ENCODE measurements around the gene TRIM61.
"Not testable (repeated sequence)": the region's sequence is repeated elsewhere in the genome, so short reads cannot be mapped to it uniquely, and the experiment has no call there.

TRIM61 gene
- 2.0 to 4.6 (median 2.8) reads per million in 4 experiments for total RNA-seq

DNA sequence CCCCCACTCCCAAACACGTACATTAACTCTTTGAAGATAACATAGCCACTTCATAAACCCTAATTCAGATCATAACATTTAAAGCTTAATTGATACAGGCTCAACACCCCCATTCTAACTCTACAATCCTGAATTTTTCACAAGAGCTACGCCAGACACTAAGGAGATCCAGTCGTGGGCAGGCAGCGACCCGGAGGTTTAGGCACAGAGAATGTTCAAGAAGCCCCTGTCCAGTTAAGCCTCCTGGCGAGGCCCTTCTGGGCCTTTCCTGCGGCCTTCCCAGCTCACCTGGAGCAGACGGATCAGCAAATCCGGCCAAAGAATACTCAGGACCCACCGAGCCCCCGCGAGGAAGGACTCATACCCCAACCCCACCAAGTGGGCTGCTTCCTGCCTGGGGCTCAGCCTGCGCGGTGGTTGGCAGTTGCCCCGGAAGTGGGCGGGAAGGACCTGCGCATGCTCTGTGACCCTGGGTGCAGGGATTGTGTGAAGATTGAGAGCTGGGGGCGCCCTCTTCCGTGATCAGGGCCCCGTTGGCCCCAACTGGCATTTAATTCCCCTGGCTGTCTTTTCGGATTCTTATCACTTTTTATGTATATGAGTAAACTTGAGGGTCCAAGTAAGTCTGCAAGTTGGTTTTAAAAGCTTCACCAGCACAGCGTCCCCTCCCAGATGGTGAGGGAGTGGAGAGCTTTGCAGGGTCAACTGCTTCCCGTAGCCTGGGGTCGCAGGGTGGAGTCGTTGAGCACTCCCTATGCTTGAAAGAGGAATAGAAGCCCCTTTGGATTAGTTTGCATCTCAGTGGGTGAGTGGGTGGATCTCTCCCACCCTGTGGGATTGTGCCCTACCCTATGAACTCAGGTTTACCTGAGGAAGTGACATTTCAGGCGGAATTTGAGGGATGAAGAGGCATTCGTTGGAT, at the start of gene TRIM61:
TRIM61 (minus strand) TSS at position 415 of the 922 bp plus-strand sequence. CDS start 7,655 bp downstream, outside the sequence.
- DNase-seq = peak; percentile 6

DNA sequence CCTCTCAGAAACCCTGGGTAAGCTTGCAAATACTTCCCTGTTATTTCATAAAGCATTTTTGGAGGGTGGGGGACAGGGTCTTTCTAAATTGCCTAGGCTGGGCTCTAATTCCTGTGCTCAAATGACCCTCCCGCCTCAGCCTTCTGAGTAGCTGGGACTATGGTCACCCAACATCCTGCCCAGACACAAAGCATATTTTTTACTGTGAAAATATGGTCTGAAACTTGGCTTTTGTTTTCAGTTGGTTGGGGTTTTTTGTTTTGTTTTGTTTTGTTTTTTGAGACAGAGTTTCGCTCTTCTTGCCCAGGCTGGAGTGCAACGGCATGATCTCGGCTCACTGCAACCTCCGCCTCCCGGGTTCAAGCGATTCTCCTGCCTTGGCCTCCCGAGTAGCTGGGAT, 48.3 kb upstream of the TRIM61 start:
- not testable (repeated sequence) for DNase-seq

DNA sequence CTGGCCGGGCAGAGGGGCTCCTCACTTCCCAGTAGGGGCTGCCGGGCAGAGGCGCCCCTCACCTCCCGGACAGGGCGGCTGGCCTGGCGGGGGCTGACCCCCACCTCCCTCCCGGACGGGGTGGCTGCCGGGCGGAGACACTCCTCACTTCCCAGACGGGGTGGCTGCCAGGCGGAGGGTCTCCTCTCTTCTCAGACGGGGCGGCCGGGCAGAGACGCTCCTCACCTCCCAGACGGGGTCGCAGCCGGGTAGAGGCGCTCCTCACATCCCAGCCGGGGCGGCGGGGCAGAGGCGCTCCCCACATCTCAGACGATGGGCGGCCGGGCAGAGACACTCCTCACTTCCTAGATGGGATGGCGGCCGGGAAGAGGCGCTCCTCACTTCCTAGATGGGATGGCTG, 42.5 kb upstream of the TRIM61 start:
- DNase-seq = not testable (repeated sequence)

DNA sequence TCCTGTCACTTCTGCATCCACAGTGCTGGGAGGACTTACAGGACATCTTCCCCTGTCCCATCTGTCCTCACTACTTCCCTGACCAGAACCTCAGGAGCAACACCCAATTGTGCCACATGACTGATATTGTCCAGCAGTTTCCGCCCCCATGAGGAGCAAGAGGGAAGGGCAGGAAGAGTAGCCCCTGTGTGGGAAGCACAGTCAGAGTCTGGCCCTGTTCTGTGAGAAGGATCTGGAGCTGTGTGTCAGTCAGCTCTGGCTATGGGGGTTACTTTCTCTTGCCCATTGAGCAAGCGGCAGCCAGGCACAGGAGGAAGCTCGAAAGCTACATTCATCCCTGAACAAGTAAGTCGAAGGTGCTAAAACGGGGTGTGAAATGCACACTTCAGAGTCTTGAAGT, 39.5 kb upstream of the TRIM61 start:
- DNase-seq = no peak

DNA sequence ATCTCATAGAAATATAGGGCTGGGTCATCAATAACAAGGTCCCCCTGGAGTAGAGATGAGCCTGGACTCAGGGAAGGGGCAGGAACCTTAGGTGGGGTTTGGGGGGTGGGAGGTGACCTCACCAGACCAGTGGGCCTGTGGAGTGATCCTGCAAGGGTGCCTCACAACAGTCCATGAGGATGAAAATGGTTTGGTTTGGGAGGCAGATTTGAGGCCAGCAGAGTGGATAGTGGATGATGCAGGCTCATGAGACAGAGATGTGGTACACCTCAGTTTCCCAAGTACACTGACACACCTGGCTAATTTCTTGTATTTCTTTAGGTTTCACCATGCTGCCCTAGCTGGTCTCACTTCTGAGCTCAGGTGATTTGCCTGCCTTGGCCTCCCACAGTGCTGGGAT, 36.2 kb upstream of the TRIM61 start:
- DNase-seq = no peak

DNA sequence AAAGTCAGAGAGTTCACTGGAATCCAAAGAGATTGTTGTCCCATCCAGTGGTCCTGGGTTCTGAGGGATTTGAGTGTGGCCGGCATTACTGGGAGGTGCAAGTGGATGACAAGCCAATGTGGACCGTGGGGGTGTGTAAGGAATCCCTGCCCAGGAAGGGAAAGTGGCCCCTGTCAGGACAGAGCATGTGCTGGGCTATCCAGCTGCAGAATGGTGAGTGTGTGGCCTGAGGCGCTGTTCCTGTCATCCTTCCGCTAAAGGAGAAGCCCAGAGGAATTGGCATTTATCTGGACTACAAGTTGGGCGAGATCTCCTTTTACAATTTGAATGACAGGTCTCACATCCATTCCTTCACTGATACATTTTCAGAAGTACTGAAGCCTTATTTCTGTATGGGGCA, 33.9 kb upstream of the TRIM61 start:
- DNase-seq = no peak

DNA sequence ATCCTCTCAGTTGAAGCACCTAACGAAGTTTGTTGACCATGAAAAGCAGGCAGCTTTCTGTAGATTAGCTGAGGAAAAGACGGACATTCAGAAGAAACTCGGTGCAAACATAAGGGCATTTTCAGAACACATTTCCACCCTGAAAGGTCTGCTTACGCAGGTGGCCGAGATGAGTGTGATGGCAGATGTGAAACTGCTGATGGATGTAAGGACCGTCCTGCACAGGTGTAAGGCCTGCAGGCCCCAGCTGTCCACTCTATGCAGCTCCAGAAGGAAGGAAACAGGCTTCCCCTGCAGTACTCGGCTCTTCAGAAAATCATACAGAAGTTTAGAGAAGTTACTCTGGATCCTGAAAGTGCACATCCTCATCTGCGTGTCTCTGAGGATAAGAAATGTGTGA, 33.5 kb upstream of the TRIM61 start:
- DNase-seq = no peak

DNA sequence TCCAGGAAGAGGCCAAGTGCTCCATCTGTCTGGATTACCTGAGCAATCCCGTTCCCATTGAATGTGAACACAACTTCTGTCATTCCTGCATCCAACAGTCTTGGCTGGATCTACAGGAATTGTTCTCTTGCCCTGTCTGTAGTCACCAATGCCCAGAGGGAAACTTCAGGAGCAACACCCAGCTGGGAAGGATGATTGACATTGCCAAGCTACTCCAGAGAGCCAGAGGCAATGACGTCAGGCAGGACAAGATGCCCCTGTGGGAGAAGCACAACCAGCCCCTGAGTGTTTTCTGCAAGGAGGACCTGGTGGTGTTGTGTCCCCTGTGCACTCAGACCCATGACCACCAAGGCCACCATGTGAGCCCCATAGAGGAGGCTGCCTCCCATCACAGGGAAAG, 33.0 kb upstream of the TRIM61 start:
- no peak for DNase-seq

DNA sequence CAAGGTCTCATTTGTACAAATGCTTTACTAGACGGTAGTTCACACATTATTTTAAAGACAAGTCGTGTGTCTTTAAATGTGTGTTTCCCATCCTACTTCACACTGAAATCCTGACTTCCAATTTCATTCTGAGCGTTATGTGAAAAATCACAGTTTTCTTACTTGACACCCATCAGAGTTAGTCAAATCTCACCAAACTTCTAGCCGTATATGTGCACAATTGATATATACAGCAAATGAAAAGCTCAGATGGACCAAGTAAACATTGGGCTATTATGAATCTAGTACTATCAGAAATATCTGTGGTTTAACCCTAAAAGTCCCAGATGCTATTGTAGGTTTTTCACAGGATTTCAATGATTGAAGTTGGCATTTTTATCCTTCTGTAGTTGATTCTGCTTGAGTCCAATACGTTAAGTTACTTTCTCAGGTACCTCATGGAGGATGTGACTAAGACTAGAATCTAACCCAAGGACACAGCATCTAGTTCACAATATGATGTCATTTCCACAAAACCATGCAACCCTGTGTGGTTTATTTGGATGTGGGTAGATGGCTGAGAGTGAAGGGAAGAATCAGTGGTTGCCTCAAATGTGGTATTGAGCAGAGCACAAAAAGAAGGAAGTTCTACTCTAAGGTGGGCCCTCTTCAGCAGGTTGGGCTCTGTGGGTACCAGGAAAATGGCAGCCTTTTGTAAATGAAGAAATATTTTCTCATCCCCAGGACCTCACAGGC, 32.2 kb upstream of the TRIM61 start:
- DNase-seq = no peak

DNA sequence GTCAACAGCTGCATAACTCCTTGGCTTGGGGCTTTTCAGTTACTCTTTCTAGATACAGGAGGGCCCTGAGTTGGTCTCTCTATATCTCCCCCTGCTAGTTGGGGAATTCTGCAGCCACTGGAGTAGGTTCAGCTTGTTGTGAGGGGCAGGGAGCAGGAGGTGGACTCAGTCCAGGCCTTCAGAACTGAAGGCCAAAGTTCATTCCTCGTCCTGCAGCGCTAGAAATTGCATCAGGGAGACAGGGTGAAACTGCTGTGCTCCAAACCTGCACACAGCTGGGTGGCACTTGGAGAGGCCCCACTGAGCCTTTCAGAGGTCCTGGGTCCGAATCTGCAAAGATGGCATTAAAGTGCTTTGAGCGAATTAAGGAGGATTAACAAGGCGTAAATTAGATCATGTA, 29.4 kb upstream of the TRIM61 start:
- DNase-seq = no peak

DNA sequence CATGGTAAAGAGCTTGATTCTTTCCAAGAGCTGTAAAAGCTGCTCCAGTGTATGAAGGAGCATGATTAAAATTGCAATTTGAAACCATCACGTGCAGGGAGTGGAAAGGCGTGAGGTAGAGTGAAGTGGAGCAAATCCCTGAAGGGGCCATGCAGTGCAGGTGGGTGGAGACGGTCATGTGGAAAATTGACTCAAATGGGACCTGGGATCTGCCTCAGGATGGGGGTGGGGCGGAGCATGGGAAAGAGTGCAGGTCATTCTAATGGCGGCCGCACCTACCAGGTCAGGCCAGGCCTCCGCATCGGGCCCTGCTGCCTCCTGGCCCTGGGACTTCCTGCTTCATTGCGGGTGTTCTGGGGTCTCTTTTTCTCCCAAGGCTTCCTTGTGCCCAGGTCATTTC, 29.0 kb upstream of the TRIM61 start:
- no peak for DNase-seq

DNA sequence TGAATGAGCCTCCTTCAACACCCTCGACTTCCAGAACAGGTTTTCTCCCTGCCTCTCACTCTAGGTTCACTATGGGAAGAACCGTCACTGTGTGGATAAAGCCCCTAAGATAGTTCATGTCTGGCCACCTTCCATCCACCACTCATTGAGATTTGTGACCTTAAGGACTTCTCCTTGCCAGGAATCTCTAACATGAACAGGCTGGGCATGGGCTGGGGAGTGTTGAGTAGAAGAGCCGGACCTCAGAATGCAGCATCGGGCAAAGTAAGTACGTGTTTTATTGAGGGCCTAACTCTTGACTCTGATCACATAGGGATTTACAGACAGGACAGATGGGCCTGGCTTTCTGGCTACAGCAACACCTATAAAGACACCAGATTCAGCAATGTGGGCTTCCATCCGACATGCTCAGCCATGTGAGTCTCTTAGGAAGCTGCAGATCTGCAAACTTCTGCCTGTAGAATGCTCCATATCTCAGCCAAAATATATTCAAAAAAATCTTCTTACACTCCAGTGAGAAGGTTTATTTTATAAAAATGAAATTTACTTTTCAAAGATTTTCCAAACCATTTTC, 28.0 kb upstream of the TRIM61 start:
- DNase-seq = no peak

DNA sequence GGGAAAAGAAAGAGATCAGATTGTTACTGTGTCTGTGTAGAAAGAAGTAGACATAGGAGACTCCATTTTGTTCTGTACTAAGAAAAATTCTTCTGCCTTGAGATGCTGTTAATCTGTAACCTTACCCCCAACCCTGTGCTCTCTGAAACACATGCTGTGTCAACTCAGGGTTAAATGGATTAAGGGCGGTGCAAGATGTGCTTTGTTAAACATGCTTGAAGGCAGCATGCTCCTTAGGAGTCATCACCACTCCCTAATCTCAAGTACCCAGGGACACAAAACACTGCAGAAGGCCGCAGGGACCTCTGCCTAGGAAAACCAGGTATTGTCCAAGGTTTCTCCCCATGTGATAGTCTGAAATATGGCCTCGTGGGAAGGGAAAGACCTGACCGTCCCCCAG, 24.5 kb upstream of the TRIM61 start:
- DNase-seq = not testable (repeated sequence)

DNA sequence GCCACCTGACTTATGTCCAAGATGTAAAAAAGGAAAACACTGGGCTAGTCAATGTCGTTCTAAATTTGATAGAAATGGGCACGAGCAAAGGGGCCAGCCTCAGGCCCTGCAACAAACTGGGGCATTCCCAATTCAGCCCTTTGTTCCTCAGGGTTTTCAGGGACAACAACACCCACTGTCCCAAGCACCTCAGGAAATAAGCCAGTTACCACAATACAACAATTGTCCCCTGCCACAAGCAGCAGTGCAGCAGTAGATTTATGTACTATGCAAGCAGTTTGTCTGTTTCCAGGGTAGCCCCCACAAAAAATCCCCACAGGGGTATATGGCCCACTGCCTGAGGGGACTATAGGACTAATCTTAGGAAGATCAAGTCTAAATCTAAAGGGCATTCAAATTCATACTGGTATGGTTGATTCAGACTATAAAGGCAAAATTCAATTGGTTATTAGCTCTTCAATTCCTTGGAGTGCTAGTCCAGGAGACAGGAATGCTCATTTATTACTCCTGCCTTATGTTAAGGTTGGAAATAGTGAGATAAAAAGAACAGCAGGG, 21.1 kb upstream of the TRIM61 start:
- DNase-seq = not testable (repeated sequence)

DNA sequence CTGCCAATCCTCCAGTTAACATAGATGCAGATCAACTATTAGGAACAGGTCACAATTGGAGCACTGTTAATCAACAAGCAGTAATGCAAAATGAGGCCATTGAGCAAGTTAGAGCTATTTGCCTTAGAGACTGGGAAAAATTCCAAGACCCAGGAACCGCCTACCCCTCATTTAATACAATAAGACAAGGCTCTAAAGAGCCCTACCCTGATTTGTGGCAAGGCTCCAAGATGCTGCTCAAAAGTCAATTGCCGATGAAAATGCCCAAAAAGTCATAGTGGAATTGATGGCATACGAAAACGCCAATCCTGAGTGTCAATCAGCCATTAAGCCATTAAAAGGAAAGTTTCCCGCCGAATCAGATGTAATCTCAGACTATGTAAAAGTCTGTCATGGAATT, 20.5 kb upstream of the TRIM61 start:
- no peak for DNase-seq

DNA sequence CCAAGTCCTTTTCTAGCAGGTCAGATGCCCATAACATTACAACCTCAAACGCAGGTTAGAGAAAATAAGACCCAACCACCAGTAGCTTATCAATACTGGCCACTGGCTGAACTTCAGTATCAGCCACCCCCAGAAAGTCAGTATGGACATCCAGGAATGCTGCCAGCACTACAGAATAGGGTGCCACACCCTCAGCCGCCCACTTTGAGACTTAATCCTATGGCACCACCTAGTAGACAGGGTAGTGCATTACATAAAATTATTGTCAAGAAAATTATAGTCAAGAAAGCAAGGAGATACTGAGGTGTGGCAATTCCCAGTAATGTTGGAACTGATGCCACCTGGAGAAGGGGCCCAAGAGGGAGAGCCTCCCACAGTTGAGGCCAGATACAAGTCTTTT, 19.9 kb upstream of the TRIM61 start:
- DNase-seq = no peak

DNA sequence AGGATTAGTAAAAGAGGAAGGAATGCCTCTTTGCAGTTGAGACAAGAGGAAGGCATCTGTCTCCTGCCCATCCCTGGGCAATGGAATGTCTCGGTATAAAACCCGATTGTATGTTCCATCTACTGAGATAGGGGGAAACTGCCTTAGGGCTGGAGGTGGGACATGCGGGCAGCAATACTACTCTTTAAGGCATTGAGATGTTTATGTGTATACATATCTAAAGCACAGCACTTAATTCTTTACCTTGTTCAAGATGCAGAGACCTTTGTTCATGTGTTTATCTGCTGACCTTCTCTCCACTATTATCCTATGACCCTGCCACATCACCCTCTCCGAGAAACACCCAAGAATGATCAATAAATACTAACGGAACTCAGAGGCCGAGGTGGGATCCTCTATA, 18.7 kb upstream of the TRIM61 start:
- DNase-seq = not testable (repeated sequence)

DNA sequence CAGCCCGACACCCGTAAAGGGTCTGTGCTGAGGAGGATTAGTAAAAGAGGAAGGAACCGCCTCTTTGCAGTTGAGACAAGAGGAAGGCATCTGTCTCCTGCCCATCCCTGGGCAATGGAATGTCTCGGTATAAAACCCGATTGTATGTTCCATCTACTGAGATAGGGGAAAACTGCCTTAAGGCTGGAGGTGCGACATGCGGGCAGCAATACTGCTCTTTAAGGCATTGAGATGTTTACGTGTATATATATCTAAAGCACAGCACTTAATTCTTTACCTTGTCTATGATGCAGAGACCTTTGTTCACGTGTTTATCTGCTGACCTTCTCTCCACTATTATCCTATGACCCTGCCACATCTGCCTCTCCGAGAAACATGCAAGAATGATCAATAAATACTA, 13.3 kb upstream of the TRIM61 start:
- DNase-seq = not testable (repeated sequence)

DNA sequence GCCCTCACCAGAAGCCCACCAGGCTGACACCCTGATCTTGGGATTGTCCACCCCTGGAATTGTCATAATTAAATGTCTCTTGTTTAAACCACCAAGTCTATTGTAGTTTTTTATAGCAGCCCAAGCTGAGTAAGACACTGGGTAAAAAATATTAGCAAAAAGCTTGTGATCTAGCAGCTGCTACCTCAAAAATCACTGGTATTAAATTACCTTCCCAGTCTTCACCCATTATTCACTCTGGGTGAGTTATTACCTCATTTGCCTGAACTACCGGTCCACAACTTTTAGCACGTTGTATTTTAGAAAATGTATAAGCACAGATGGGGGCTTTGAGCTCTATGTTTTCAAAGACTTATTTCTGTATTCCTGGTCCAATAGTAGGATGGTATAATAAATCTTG, 12.0 kb upstream of the TRIM61 start:
- no peak for DNase-seq

DNA sequence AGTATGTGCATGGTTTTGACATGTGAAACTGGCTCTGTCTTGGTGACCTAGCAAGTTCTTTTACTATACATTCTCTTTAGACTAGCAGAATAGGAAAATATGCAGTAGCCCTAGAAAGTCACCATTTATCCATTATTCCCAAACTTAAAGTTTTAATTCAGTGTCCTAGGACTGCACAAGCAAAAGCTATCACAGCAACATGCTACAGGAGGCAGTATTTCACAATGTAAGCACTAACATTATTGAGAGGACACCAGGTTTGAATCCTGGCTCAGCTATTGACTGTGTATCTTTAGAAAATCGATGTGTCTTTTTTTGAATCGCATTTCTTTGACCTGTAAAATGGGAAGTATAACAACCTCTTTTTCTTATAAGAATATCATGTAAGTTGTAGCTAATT, 5.5 kb downstream of the TRIM61 start:
- not testable (repeated sequence) for DNase-seq

DNA sequence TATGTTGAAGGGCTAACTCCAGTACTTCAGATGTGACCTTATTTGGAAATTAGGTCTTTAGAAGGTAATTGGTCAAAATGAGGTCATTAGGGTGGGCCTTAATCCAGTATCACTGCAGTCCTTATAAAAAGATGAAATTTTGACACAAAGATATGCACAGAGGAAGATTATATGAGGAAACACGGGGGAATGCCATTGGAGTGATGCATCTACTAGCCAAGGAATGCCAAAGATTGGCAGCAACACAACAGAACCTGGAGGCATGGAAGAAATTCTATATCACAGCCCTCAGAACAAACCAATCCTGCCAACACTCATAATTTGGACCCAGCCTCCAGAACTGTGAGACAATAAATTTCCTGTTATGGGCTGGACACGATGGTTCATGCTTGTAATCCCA, 17.6 kb downstream of the TRIM61 start:
- DNase-seq = no peak

DNA sequence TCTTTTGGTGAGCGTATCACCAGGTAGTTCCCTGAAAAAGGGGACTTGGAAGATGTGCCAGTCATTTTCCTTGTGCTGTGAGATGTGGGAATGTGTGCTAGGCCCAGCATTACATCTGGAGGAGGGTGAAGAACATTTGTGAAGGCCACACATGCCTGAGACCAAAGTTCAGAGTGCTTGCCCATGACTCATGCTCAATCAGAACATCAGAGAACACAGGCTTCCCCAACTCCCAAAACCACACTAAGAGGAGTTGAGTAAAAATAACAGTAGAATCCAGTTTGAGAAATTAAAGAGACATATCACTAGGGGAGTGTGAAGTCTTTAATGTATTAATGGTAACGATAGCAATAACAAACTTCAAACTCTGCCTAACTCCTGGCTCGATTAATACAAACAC, 18.0 kb downstream of the TRIM61 start:
- DNase-seq = not testable (repeated sequence)

All from effector CD8-positive, alpha-beta T cell (primary cell).